ENCODE results near the gene ZXDA. TPM values are rescaled to one million over a fixed set of nuclear protein-coding genes. Genes with fewer than 3 reads are reported as not detected.
A peak's percentile ranks its signal among the peaks of the same experiment; 100 is the strongest.

Gene ZXDA
- total and polyA plus RNA-seq, 2 experiments from 2014 or later, result not detected

DNA sequence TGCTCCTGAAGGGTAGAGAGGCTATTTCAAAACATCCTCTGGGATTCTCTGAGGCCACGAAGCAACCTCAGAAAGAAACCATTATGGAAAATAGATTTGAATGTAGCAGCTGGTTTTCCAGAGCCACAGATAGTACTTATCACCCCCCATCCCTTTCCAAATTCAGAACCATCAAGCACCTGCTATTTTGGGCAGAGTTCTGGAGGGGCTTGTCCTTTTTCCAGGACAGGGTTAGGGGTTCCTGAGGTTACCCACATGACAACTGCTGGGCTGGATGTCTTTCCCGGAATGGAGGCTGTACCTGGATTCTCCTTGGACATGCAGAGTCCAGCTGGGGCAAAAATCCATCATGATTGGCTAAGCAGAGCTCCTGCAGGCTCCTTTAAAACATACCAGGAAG, 22.0 kb upstream of the ZXDA start:
- Histone ChIP-seq H3K9me2 (replicated peaks; ENCODE audit: insufficient read depth) (no peaks in the 10 kb centered on the region), H3K79me2 (no peaks in the 10 kb centered on the region), H4K20me1 (ENCODE audit: insufficient read depth, poor library complexity, severe bottlenecking) (no peaks in the 10 kb centered on the region), H3K36me3 (replicated peaks; ENCODE audit: insufficient read depth, low read depth) (no peaks in the 10 kb centered on the region), H3K4me2 (no peak overlapping the region), H3K4me3 (no peak overlapping the region), H3K27me3 (no peaks in the 10 kb centered on the region), H3K4me1 (ENCODE audit: insufficient read depth) (no peaks in the 10 kb centered on the region), H3K27ac (no peak overlapping the region), H2AFZ (no peak overlapping the region), H3K9me3 (ENCODE audit: low read depth) (no peaks in the 10 kb centered on the region)
- no peak for DNase-seq (ENCODE audit: low spot score)
- TF ChIP-seq EZH2 (IDR thresholded peaks at IDR 0.05; ENCODE audit: borderline replicate concordance) (no peak), EZH2phosphoT487 (IDR thresholded peaks at IDR 0.05; ENCODE audit: low read depth, severe bottlenecking, unreplicated experiment) (no peak)
- 21% methylated on average over 2 of the region's 2 CpGs for WGBS (ENCODE audit: low lambda C conversion rate, missing lambda C conversion rate)

GRCh38 chrX:57930051-57930450, 19.8 kb upstream of the ZXDA start:
- Histone ChIP-seq H3K9me3 (ENCODE audit: low read depth) (no peaks in the 10 kb centered on the region), H2AFZ (no peak overlapping the region), H3K36me3 (replicated peaks; ENCODE audit: insufficient read depth, low read depth) (no peaks in the 10 kb centered on the region), H3K9me2 (replicated peaks; ENCODE audit: insufficient read depth) (no peaks in the 10 kb centered on the region), H3K27me3 (no peaks in the 10 kb centered on the region), H3K79me2 (no peaks in the 10 kb centered on the region), H3K4me1 (ENCODE audit: insufficient read depth) (no peaks in the 10 kb centered on the region), H3K4me2 (no peak overlapping the region), H3K4me3 (no peak overlapping the region), H3K27ac (no peak overlapping the region), H4K20me1 (ENCODE audit: insufficient read depth, poor library complexity, severe bottlenecking) (no peaks in the 10 kb centered on the region)
- no peak for DNase-seq (ENCODE audit: low spot score)
- WGBS (ENCODE audit: low lambda C conversion rate, missing lambda C conversion rate), result 48% methylated on average over 3 of the region's 3 CpGs
- no peak for TF ChIP-seq EZH2phosphoT487 (IDR thresholded peaks at IDR 0.05; ENCODE audit: low read depth, severe bottlenecking, unreplicated experiment)

GRCh38 chrX:57929373-57929772, 19.1 kb upstream of the ZXDA start:
- Histone ChIP-seq H3K36me3 (replicated peaks; ENCODE audit: insufficient read depth, low read depth) (no peaks in the 10 kb centered on the region), H3K4me3 (no peak overlapping the region), H3K27ac (no peak overlapping the region), H2AFZ (no peak overlapping the region), H3K27me3 (no peaks in the 10 kb centered on the region), H3K4me1 (ENCODE audit: insufficient read depth) (no peaks in the 10 kb centered on the region), H3K9me2 (replicated peaks; ENCODE audit: insufficient read depth) (no peaks in the 10 kb centered on the region), H3K79me2 (no peaks in the 10 kb centered on the region), H3K4me2 (no peak overlapping the region), H3K9me3 (ENCODE audit: low read depth) (no peaks in the 10 kb centered on the region), H4K20me1 (ENCODE audit: insufficient read depth, poor library complexity, severe bottlenecking) (no peaks in the 10 kb centered on the region)
- TF ChIP-seq, protein P1, sequence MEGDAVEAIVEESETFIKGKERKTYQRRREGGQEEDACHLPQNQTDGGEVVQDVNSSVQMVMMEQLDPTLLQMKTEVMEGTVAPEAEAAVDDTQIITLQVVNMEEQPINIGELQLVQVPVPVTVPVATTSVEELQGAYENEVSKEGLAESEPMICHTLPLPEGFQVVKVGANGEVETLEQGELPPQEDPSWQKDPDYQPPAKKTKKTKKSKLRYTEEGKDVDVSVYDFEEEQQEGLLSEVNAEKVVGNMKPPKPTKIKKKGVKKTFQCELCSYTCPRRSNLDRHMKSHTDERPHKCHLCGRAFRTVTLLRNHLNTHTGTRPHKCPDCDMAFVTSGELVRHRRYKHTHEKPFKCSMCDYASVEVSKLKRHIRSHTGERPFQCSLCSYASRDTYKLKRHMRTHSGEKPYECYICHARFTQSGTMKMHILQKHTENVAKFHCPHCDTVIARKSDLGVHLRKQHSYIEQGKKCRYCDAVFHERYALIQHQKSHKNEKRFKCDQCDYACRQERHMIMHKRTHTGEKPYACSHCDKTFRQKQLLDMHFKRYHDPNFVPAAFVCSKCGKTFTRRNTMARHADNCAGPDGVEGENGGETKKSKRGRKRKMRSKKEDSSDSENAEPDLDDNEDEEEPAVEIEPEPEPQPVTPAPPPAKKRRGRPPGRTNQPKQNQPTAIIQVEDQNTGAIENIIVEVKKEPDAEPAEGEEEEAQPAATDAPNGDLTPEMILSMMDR (IDR thresholded peaks at IDR 0.05; ENCODE audit: poor library complexity), result peak; percentile 22
- no peak for TF ChIP-seq EZH2 (IDR thresholded peaks at IDR 0.05; ENCODE audit: borderline replicate concordance)
- DNase-seq (ENCODE audit: low spot score), result no peak

DNA sequence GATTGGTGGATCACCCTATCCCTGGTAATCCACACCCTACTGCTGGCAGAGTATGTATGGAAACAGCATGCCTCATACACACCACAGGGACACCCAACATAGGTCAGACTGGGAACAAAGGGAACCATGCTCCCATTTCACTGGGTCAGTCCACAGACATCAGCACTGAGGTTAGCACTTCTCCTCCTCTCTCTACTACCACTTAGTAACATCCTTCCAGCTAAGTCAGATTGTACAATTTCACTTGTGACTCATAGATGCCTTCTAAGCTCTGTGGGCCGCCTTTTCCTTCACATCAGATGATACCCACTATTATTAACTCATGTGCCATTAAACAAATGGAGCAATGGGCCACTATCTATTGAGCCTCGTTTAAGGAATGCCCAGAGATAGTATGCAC, 15.5 kb upstream of the ZXDA start:
- Histone ChIP-seq H3K27me3 (no peaks in the 10 kb centered on the region), H3K27ac (no peak overlapping the region), H3K4me3 (no peak overlapping the region), H4K20me1 (ENCODE audit: insufficient read depth, poor library complexity, severe bottlenecking) (no peaks in the 10 kb centered on the region), H3K4me2 (no peak overlapping the region), H3K36me3 (replicated peaks; ENCODE audit: insufficient read depth, low read depth) (no peaks in the 10 kb centered on the region), H3K79me2 (no peaks in the 10 kb centered on the region), H3K9me2 (replicated peaks; ENCODE audit: insufficient read depth) (no peaks in the 10 kb centered on the region), H3K4me1 (ENCODE audit: insufficient read depth) (no peaks in the 10 kb centered on the region), H2AFZ (no peak overlapping the region), H3K9me3 (ENCODE audit: low read depth) (no peaks in the 10 kb centered on the region)
- DNase-seq (ENCODE audit: low spot score), result no peak
- 27% methylated on average over 2 of the region's 2 CpGs for WGBS (ENCODE audit: low lambda C conversion rate, missing lambda C conversion rate)
- no peak for TF ChIP-seq EZH2 (IDR thresholded peaks at IDR 0.05; ENCODE audit: borderline replicate concordance)
- no peak for TF ChIP-seq EZH2phosphoT487 (IDR thresholded peaks at IDR 0.05; ENCODE audit: low read depth, severe bottlenecking, unreplicated experiment)
- TF ChIP-seq, protein P1 (IDR thresholded peaks at IDR 0.05; ENCODE audit: poor library complexity), result no peak

All from hepatocyte (in vitro differentiated cells).